SK-N-SH (cell line): ENCODE results near the gene F5.

Experiments
- CHD2 ChIP-seq: fragments of 150-350 bp; IDR thresholded peaks from 2 replicates; pipeline ENCODE4 v1.6.1; 2018; ENCODE audit warnings: low read length; ENCODE audit not compliant: partially characterized antibody
- EP300 ChIP-seq, 2 experiments: IDR thresholded peaks; 2 replicates each; pipeline versions ENCODE4 v1.4.0 to v1.6.1; 2012; ENCODE audit warnings: borderline replicate concordance in 1 of 2, low read depth in 1 of 2, low read length in 1 of 2
- FOXJ3 ChIP-seq: sonication (generic); formaldehyde crosslinking; IDR thresholded peaks from 2 replicates; pipeline ENCODE4 v1.5.1; 2020; ENCODE audit warnings: mild to moderate bottlenecking, missing genetic modification reagents
- FOXM1 ChIP-seq: IDR thresholded peaks from 2 replicates; pipeline ENCODE4 v1.4.0; 2012; ENCODE audit warnings: low read depth, mild to moderate bottlenecking
- MEF2A ChIP-seq: IDR thresholded peaks from 2 replicates; pipeline ENCODE4 v1.4.0; 2012; ENCODE audit warnings: low read depth, borderline replicate concordance
- NFIC ChIP-seq: IDR thresholded peaks from 2 replicates; pipeline ENCODE4 v1.4.0; 2012; ENCODE audit warnings: borderline replicate concordance
- POLR2AphosphoS5 ChIP-seq: IDR thresholded peaks from 2 replicates; pipeline ENCODE4 v1.6.1; 2012; ENCODE audit warnings: low read depth, low read length
- RAD21 ChIP-seq: IDR thresholded peaks from 2 replicates; pipeline ENCODE4 v1.6.1; 2012; ENCODE audit warnings: mild to moderate bottlenecking, low read length
- TAF1 ChIP-seq: IDR thresholded peaks from 2 replicates; pipeline ENCODE4 v1.6.1; 2012; ENCODE audit warnings: low read depth, mild to moderate bottlenecking, low read length, moderate library complexity, borderline replicate concordance
- TCF12 ChIP-seq: IDR thresholded peaks from 2 replicates; pipeline ENCODE4 v1.4.0; 2012
- YY1 ChIP-seq: IDR thresholded peaks from 2 replicates; pipeline ENCODE4 v1.4.0; 2012; ENCODE audit warnings: low read depth, mild to moderate bottlenecking
- TF ChIP-seq, protein P1 (sequence below): fragments of 200-600 bp; sonication (generic); IDR thresholded peaks from 2 replicates; pipeline ENCODE4 v1.6.1; 2017; ENCODE audit warnings: antibody characterized with exemption, mild to moderate bottlenecking, moderate library complexity
- TF ChIP-seq, protein P2 (sequence below): fragments of 150-350 bp; IDR thresholded peaks from 2 replicates; pipeline ENCODE4 v1.6.1; 2017; ENCODE audit warnings: antibody characterized with exemption, low read length, low read depth, borderline replicate concordance
- TF ChIP-seq, protein P3 (sequence below): IDR thresholded peaks from 2 replicates; pipeline ENCODE4 v1.4.0; 2012; ENCODE audit warnings: low read depth, borderline replicate concordance

DNA sequence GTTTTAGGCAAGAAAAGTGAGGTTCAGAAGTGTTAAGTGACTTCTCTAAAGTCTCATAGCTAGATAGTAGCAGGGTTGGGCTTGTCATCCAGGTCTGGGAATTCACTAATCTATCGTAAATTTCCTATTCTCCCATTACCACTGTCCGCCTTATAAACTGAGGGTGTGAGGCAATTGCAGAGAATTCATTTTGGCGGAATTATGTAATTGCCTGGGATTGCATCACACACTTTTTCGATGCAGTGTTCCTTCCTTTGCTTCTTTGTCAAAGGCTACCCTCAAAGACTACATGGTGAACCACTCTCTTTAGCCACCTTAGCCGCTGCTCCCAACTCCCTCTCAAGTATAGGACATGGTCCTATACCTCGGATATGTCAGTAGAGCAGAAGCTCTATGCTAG, 24.6 kb upstream of the F5 start:
- TF ChIP-seq, protein P1, sequence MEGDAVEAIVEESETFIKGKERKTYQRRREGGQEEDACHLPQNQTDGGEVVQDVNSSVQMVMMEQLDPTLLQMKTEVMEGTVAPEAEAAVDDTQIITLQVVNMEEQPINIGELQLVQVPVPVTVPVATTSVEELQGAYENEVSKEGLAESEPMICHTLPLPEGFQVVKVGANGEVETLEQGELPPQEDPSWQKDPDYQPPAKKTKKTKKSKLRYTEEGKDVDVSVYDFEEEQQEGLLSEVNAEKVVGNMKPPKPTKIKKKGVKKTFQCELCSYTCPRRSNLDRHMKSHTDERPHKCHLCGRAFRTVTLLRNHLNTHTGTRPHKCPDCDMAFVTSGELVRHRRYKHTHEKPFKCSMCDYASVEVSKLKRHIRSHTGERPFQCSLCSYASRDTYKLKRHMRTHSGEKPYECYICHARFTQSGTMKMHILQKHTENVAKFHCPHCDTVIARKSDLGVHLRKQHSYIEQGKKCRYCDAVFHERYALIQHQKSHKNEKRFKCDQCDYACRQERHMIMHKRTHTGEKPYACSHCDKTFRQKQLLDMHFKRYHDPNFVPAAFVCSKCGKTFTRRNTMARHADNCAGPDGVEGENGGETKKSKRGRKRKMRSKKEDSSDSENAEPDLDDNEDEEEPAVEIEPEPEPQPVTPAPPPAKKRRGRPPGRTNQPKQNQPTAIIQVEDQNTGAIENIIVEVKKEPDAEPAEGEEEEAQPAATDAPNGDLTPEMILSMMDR = no peak
- TF ChIP-seq EP300 (IDR thresholded peaks at IDR 0.05; ENCODE audit: borderline replicate concordance in 1 of 2, low read depth in 1 of 2, low read length in 1 of 2) (no peak), TAF1 (no peak), YY1 (no peak), POLR2AphosphoS5 (no peak), TCF12 (no peak), MEF2A (no peak), FOXM1 (no peak), FOXJ3 (no peak), NFIC (no peak), CHD2 (no peak), RAD21 (no peak)
- TF ChIP-seq, protein P2, sequence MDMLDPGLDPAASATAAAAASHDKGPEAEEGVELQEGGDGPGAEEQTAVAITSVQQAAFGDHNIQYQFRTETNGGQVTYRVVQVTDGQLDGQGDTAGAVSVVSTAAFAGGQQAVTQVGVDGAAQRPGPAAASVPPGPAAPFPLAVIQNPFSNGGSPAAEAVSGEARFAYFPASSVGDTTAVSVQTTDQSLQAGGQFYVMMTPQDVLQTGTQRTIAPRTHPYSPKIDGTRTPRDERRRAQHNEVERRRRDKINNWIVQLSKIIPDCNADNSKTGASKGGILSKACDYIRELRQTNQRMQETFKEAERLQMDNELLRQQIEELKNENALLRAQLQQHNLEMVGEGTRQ = no peak
- TF ChIP-seq, protein P3, sequence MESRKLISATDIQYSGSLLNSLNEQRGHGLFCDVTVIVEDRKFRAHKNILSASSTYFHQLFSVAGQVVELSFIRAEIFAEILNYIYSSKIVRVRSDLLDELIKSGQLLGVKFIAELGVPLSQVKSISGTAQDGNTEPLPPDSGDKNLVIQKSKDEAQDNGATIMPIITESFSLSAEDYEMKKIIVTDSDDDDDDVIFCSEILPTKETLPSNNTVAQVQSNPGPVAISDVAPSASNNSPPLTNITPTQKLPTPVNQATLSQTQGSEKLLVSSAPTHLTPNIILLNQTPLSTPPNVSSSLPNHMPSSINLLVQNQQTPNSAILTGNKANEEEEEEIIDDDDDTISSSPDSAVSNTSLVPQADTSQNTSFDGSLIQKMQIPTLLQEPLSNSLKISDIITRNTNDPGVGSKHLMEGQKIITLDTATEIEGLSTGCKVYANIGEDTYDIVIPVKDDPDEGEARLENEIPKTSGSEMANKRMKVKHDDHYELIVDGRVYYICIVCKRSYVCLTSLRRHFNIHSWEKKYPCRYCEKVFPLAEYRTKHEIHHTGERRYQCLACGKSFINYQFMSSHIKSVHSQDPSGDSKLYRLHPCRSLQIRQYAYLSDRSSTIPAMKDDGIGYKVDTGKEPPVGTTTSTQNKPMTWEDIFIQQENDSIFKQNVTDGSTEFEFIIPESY = no peak
